Small intestine (tissue), 7 donors: ENCODE results near the gene RALY. TPM values are rescaled to one million over a fixed set of nuclear protein-coding genes. Genes with fewer than 3 reads are reported as not detected.
"Not testable (repeated sequence)": the region's sequence is repeated elsewhere in the genome, so short reads cannot be mapped to it uniquely, and the experiment has no call there.

ENCODE experiments used
- DNase-seq, 2 donors: peaks; one replicate each; pipeline versions ENCODE4 v3.0.0 to v3.0.0-alpha.2; 2013
- FAIRE-seq: peaks from 2 replicates; lab custom pipeline; 2012; peaks lifted over from hg19 to GRCh38; lab: Jason Lieb, UNC
- H3K27ac ChIP-seq, 3 donors: one replicate each; pipeline ENCODE4 v1.5.1; 2013; ENCODE audit warnings: low read length in 2 of 3, mild to moderate bottlenecking in 2 of 3, control low read depth in 1 of 3, inconsistent platforms in 1 of 3, low read depth in 1 of 3, moderate library complexity in 1 of 3
- H3K27me3 ChIP-seq, 3 donors: one replicate each; pipeline ENCODE4 v1.6.1; 2013; ENCODE audit warnings: low read length in 3 of 3, inconsistent platforms in 1 of 3; ENCODE audit not compliant: control insufficient read depth in 3 of 3, insufficient read depth in 3 of 3
- H3K36me3 ChIP-seq, 3 donors: one replicate each; pipeline ENCODE4 v1.6.1; 2013; ENCODE audit warnings: low read length in 3 of 3, inconsistent platforms in 1 of 3, low read depth in 1 of 3, mild to moderate bottlenecking in 1 of 3, moderate library complexity in 1 of 3; ENCODE audit not compliant: control insufficient read depth in 3 of 3, insufficient read depth in 2 of 3
- H3K4me1 ChIP-seq, 3 donors: one replicate each; pipeline ENCODE4 v1.6.1; 2013; ENCODE audit warnings: low read length in 2 of 3, inconsistent platforms in 1 of 3, low read depth in 1 of 3, mild to moderate bottlenecking in 1 of 3, moderate library complexity in 1 of 3; ENCODE audit not compliant: control insufficient read depth in 3 of 3, insufficient read depth in 2 of 3
- H3K4me3 ChIP-seq, 3 donors: one replicate each; pipeline ENCODE4 v1.5.1; 2013; ENCODE audit warnings: low read length in 3 of 3, control low read depth in 1 of 3, inconsistent platforms in 1 of 3, low read depth in 1 of 3, mild to moderate bottlenecking in 1 of 3, moderate library complexity in 1 of 3
- H3K9me3 ChIP-seq, 2 donors: one replicate each; pipeline ENCODE4 v1.6.1; 2013; ENCODE audit warnings: low read depth in 1 of 2, low read length in 1 of 2; ENCODE audit not compliant: control insufficient read depth in 2 of 2, insufficient read depth in 1 of 2
- WGBS, 3 donors: extraction: QIAGEN DNeasy Blood & Tissue Kit; methylation state at CpG; one replicate each; pipeline ENCODE4 v1.1.7; 2013; 5-methylcytosine and 5-hydroxymethylcytosine counted together
- polyA plus RNA-seq, 4 donors: library from polyadenylated mRNA; stranded (reverse) in 3 of 4; unstranded in 1 of 4; fragments of 200-250 nt in 3 of 4; fragments of 120-200 nt in 1 of 4; gene quantifications; one replicate each; pipeline versions ENCODE4 v1.2.1 to v1.2.3, GENCODE V29; 2013
- donor health status: healthy with polysubstance abuse.
- donor health status: control.
- donor health status: control.
- donor health status: Bipolar disorder and iron deficiency.
- donor health status: healthy.

Gene RALY
- polyA plus RNA-seq, 4 donors, result 108 to 166 (median 145) TPM

- peaks cover 0 to 4% of the 10 kb centered on the region in 2 donors for H3K9me3 ChIP-seq
- H3K4me3 ChIP-seq, result no peak overlapping the region
- H3K36me3 ChIP-seq, result no peaks in the 10 kb centered on the region
- DNase-seq (no peak), FAIRE-seq (no peak)
- H3K27ac ChIP-seq, result no peak overlapping the region
- peaks cover 0 to 4% (median 0%) of the 10 kb centered on the region in 3 donors for H3K27me3 ChIP-seq
- H3K4me1 ChIP-seq, result no peaks in the 10 kb centered on the region
- WGBS, 3 donors, result 79 to 89% (median 88%) methylated on average over 4 of the region's 4 CpGs
These were observed 137.8 kb downstream of the RALY start for GRCh38 chr20:34131491-34131890.

- H3K27ac ChIP-seq, FAIRE-seq, DNase-seq, H3K27me3 ChIP-seq, H3K4me1 ChIP-seq, H3K36me3 ChIP-seq, H3K4me3 ChIP-seq, H3K9me3 ChIP-seq: not testable (repeated sequence)
- 84 to 97% (median 91%) methylated on average over 9 to 26 of the region's 26 CpGs for WGBS, 3 donors
These were observed 138.8 kb downstream of the RALY start for GRCh38 chr20:34132491-34132890.

GRCh38 chr20:34132943-34133342, 139.2 kb downstream of the RALY start:
- not testable (repeated sequence) for H3K4me1 ChIP-seq, DNase-seq, H3K27me3 ChIP-seq, FAIRE-seq, H3K4me3 ChIP-seq, H3K27ac ChIP-seq, H3K36me3 ChIP-seq, H3K9me3 ChIP-seq
- 61 to 88% (median 78%) methylated on average over 10 to 21 of the region's 21 CpGs for WGBS, 3 donors

- 13 to 51% (median 50%) methylated on average over 4 of the region's 4 CpGs for WGBS, 3 donors
- not testable (repeated sequence) for H3K27me3 ChIP-seq, H3K9me3 ChIP-seq, H3K4me1 ChIP-seq, DNase-seq, H3K36me3 ChIP-seq, FAIRE-seq, H3K27ac ChIP-seq, H3K4me3 ChIP-seq
These were observed 139.7 kb downstream of the RALY start for GRCh38 chr20:34133365-34133860.

Other genes with a start within 250 kb of the RALY start
- gene CHMP4B, start 182.6 kb upstream of the RALY start, polyA plus RNA-seq, result 100 to 1,000 TPM; 112 to 218 (median 173) TPM
- 10 to 100 TPM; 41.4 to 93.5 (median 55.3) TPM for gene EIF2S2, start 118.3 kb downstream of the RALY start, polyA plus RNA-seq
- gene ASIP, start 247.5 kb downstream of the RALY start, polyA plus RNA-seq, result 1 to 10 TPM in 1 of 4 donors, under 1 TPM in 2, not detected in 1; 0.09 to 3.8 (median 0.30) TPM